HEK293 (cell line): Measurements from ENCODE around the gene PLEKHB2.
"Not testable (repeated sequence)": the region's sequence is repeated elsewhere in the genome, so short reads cannot be mapped to it uniquely, and the experiment has no call there.

Experiments used
- ZBTB1 ChIP-seq: fragments of 450-650 bp; formaldehyde crosslinking; IDR thresholded peaks from 2 replicates; pipeline ENCODE4 v1.5.1; 2016; ENCODE audit warnings: missing biosample characterization, missing genetic modification characterization
- ZNF121 ChIP-seq: fragments of 450-650 bp; formaldehyde crosslinking; IDR thresholded peaks from 2 replicates; pipeline ENCODE4 v1.5.1; 2016; ENCODE audit warnings: missing biosample characterization, missing genetic modification characterization
- ZNF777 ChIP-seq: fragments of 450-650 bp; formaldehyde crosslinking; IDR thresholded peaks from 2 replicates; pipeline ENCODE4 v1.5.1; 2017; ENCODE audit warnings: missing biosample characterization, missing genetic modification characterization, borderline replicate concordance
- TF ChIP-seq, protein P1 (sequence below): fragments of 450-650 bp; formaldehyde crosslinking; IDR thresholded peaks from 2 replicates; pipeline ENCODE4 v1.5.1; 2016; ENCODE audit warnings: missing biosample characterization, missing genetic modification characterization
- TF ChIP-seq, protein P2 (sequence below): fragments of 450-650 bp; formaldehyde crosslinking; IDR thresholded peaks from 2 replicates; pipeline ENCODE4 v1.5.1; 2016; ENCODE audit warnings: missing biosample characterization, missing genetic modification characterization, low read depth
- TF ChIP-seq, protein P3 (sequence below): fragments of 450-650 bp; formaldehyde crosslinking; IDR thresholded peaks from 2 replicates; pipeline ENCODE4 v1.5.1; 2016; ENCODE audit warnings: missing biosample characterization, missing genetic modification characterization

DNA sequence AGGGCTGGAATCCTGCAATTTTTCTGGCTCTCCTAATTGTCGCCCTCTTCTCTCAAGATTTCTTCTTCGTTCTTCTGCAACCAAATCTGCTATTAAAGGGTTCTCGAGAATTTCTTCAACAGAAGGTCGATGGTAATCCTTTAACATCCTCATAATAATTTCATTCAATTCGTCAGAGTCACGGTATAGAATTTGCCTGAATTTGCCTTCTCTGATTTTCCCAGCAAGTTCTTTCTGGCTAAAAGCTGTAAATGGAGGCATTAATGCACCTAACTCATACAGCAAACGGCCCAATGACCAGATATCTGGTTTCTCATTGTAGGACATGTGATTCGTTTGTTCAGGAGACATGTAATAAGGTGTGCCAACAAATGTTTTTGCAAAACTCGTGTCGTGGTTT lies 72.9 kb downstream of the PLEKHB2 start:
- TF ChIP-seq ZNF777, ZBTB1, ZNF121 (tag by site-specific recombination): not testable (repeated sequence)
- TF ChIP-seq, protein P1, sequence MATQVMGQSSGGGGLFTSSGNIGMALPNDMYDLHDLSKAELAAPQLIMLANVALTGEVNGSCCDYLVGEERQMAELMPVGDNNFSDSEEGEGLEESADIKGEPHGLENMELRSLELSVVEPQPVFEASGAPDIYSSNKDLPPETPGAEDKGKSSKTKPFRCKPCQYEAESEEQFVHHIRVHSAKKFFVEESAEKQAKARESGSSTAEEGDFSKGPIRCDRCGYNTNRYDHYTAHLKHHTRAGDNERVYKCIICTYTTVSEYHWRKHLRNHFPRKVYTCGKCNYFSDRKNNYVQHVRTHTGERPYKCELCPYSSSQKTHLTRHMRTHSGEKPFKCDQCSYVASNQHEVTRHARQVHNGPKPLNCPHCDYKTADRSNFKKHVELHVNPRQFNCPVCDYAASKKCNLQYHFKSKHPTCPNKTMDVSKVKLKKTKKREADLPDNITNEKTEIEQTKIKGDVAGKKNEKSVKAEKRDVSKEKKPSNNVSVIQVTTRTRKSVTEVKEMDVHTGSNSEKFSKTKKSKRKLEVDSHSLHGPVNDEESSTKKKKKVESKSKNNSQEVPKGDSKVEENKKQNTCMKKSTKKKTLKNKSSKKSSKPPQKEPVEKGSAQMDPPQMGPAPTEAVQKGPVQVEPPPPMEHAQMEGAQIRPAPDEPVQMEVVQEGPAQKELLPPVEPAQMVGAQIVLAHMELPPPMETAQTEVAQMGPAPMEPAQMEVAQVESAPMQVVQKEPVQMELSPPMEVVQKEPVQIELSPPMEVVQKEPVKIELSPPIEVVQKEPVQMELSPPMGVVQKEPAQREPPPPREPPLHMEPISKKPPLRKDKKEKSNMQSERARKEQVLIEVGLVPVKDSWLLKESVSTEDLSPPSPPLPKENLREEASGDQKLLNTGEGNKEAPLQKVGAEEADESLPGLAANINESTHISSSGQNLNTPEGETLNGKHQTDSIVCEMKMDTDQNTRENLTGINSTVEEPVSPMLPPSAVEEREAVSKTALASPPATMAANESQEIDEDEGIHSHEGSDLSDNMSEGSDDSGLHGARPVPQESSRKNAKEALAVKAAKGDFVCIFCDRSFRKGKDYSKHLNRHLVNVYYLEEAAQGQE (tag by site-specific recombination): not testable (repeated sequence)
- TF ChIP-seq, protein P2, sequence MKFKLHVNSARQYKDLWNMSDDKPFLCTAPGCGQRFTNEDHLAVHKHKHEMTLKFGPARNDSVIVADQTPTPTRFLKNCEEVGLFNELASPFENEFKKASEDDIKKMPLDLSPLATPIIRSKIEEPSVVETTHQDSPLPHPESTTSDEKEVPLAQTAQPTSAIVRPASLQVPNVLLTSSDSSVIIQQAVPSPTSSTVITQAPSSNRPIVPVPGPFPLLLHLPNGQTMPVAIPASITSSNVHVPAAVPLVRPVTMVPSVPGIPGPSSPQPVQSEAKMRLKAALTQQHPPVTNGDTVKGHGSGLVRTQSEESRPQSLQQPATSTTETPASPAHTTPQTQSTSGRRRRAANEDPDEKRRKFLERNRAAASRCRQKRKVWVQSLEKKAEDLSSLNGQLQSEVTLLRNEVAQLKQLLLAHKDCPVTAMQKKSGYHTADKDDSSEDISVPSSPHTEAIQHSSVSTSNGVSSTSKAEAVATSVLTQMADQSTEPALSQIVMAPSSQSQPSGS (tag by site-specific recombination): not testable (repeated sequence)
- TF ChIP-seq, protein P3, sequence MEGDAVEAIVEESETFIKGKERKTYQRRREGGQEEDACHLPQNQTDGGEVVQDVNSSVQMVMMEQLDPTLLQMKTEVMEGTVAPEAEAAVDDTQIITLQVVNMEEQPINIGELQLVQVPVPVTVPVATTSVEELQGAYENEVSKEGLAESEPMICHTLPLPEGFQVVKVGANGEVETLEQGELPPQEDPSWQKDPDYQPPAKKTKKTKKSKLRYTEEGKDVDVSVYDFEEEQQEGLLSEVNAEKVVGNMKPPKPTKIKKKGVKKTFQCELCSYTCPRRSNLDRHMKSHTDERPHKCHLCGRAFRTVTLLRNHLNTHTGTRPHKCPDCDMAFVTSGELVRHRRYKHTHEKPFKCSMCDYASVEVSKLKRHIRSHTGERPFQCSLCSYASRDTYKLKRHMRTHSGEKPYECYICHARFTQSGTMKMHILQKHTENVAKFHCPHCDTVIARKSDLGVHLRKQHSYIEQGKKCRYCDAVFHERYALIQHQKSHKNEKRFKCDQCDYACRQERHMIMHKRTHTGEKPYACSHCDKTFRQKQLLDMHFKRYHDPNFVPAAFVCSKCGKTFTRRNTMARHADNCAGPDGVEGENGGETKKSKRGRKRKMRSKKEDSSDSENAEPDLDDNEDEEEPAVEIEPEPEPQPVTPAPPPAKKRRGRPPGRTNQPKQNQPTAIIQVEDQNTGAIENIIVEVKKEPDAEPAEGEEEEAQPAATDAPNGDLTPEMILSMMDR (tag by site-specific recombination): not testable (repeated sequence)
